ENCODE measurements around the gene MACROD2. TPM values are rescaled to one million over a fixed set of nuclear protein-coding genes. Genes with fewer than 3 reads are reported as not detected.

Gene MACROD2
- total RNA-seq, 1 experiment from 2014 or later: 1.6 TPM

DNA sequence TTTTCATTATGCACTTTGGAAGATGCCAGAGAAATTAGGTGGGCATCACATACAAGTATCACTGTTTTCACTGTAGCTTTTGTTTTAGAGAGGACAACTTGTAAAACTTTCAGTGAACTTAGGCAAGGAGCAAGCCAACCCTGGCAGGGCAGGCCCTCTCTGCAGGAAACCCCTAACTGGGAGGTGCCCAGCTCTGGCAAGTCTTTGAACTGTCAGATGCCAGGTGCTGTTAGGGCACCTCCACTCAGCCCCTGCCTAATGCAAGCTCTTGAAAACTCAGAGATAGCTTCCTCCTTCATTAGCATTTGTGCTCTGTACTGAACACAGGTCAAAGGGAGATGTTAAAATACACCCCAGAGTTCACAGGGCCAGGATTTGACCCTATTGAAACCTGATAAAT, 1116.3 kb downstream of the MACROD2 start:
- Histone ChIP-seq H2BK15ac (ENCODE audit: low read depth, low read length) (no peak overlapping the region), H2BK12ac (ENCODE audit: insufficient read length, low read depth, low read length) (no peak overlapping the region), H2BK20ac (ENCODE audit: low read depth, low read length, poor library complexity, severe bottlenecking) (no peak overlapping the region), H2AFZ (ENCODE audit: low read length) (no peak overlapping the region), H3K9me3 (ENCODE audit: control insufficient read depth, low read depth, low read length) (no peaks in the 10 kb centered on the region), H3K27me3 (ENCODE audit: insufficient read depth, low read length) (no peaks in the 10 kb centered on the region), H4K91ac (ENCODE audit: insufficient read length, low read depth, low read length) (no peak overlapping the region), H3K23ac (ENCODE audit: insufficient read length, low read depth, low read length) (no peak overlapping the region), H3K56ac (ENCODE audit: insufficient read length, low read depth, low read length) (no peak overlapping the region), H3K4ac (ENCODE audit: low read depth, low read length) (no peak overlapping the region), H4K20me1 (ENCODE audit: control insufficient read depth, insufficient read depth, insufficient read length) (no peaks in the 10 kb centered on the region), H3K4me1 (ENCODE audit: insufficient read depth, low read length) (no peaks in the 10 kb centered on the region), H3K18ac (ENCODE audit: insufficient read length, low read depth, low read length) (no peak overlapping the region), H3K4me2 (ENCODE audit: insufficient read depth, insufficient read length, low read length) (no peak overlapping the region), H3K9ac (ENCODE audit: extremely low read depth, insufficient read length, low read length) (no peak overlapping the region), H3K79me1 (ENCODE audit: insufficient read depth, low read depth, low read length, poor library complexity, severe bottlenecking) (no peaks in the 10 kb centered on the region), H3T11ph (ENCODE audit: low read length) (no peak overlapping the region), H3K23me2 (ENCODE audit: insufficient read length, low read depth, low read length, poor library complexity, severe bottlenecking) (no peaks in the 10 kb centered on the region), H2BK5ac (ENCODE audit: insufficient read length, low read length) (no peak overlapping the region), H4K8ac (replicated peaks; ENCODE audit: insufficient read length, low read depth, low read length) (no peak overlapping the region), H3K79me2 (ENCODE audit: insufficient read depth, low read length) (no peaks in the 10 kb centered on the region), H3K27ac (ENCODE audit: insufficient read length, low read depth, low read length) (no peak overlapping the region), H2AK5ac (ENCODE audit: insufficient read length, low read length) (no peak overlapping the region), H4K5ac (ENCODE audit: insufficient read length, low read depth, low read length) (no peak overlapping the region), H3K14ac (ENCODE audit: insufficient read depth, low read length) (no peak overlapping the region), H2BK120ac (ENCODE audit: low read depth, low read length, poor library complexity, severe bottlenecking) (no peak overlapping the region)
- no peak overlapping the region for H3K4me3 Mint-ChIP-seq
- H3K9me3 Mint-ChIP-seq: no peaks in the 10 kb centered on the region
- H3K27ac Mint-ChIP-seq: no peak overlapping the region
- no peaks in the 10 kb centered on the region for H3K27me3 Mint-ChIP-seq (ENCODE audit: low read depth)
- H3K36me3 Mint-ChIP-seq (ENCODE audit: insufficient read depth in 1 of 3, low read depth in 3 of 3): peaks cover 0 to 5% (median 0%) of the 10 kb centered on the region in 3 experiments; a peak in 1 of 7 replicates
- DNase-seq: no peak
- TF ChIP-seq CTCF (conservative IDR thresholded peaks at IDR 0.05): no peak
- H3K4me1 Mint-ChIP-seq: no peaks in the 10 kb centered on the region

Measured in H9 (cell line).